ENCODE measurements around the gene KCNJ11.
A peak's percentile ranks its signal among the peaks of the same experiment; 100 is the strongest.

KCNJ11 gene

DNA sequence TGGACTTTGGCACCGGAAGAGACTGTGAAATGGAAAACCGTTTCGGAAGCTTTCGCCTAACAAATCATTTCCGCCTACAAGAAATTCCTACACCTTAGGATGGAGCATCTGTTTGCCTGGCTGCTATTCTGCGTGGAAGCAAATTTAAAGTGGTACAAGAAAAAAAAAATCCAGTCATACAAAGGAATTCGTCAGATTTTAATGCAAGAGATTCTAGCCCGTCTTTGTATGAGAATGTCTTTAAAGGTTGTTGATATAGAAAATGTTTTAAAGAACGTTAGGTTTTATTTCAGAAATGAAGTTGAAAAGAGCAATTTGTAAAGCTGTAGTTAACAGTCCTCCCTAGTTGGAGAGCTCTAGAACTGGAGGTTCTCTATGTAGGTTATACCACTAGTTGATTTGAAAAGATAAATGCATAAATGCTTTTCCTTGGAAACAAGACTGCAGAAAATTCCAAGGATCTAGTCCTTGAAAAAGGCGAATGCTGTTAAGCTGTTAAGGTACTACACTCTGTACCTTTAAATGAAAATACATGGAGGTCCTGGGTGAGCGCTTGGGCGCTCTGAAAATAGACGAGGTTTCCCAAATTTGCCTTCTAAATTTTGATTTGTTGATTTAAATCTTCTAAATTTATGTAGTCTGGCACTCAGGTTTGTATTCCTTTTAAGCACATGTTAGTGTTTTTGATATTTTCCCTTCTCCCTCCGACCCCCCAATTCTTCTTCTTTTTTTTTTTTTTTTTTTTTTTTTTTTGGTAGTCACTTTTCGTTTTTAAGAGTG is 34.4 kb downstream of the KCNJ11 start:
- DNase-seq: no peak

DNA sequence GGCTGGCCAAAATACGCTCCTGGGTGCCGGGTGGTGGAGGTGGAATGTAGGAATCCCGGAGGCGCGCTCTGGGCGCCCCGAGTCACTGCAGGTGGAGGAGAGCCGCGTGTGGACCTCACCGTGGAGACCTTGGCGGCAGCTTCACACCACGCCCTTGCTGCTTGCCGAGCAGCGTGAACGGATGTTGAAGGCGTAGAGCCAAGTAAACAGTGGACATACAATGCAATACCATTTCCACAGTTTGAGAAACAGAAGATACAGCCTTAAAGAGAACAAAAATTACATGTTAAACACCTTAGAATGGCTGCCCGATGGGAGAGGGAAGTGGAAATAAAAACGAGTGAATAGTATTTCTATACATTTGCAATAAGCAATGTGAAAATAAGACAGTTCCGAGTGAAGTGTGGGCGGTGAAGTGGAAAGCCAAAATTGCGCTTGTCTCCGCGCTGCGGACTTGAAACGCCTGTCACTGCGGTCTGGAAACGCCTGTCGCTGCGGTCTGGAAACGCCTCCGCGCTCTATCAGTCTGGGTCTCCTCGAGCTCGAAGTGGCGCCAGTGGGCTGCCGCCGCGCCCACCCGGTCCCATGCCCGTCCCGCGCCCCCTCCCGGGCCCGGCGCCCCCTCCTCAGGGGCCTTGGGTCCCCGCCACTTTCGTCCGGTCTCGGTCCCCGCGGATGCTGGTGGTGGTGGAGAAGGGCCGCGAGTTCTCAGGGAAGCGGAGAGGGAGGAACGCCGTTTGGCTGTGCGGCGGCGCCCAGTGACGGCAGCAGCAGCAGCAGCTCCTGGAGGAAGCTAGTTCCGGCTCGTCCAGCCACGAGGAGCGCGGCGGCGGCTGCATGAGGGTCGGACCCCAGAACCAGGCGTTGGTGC is 35.3 kb downstream of the KCNJ11 start:
- peak; percentile 61 for DNase-seq

DNA sequence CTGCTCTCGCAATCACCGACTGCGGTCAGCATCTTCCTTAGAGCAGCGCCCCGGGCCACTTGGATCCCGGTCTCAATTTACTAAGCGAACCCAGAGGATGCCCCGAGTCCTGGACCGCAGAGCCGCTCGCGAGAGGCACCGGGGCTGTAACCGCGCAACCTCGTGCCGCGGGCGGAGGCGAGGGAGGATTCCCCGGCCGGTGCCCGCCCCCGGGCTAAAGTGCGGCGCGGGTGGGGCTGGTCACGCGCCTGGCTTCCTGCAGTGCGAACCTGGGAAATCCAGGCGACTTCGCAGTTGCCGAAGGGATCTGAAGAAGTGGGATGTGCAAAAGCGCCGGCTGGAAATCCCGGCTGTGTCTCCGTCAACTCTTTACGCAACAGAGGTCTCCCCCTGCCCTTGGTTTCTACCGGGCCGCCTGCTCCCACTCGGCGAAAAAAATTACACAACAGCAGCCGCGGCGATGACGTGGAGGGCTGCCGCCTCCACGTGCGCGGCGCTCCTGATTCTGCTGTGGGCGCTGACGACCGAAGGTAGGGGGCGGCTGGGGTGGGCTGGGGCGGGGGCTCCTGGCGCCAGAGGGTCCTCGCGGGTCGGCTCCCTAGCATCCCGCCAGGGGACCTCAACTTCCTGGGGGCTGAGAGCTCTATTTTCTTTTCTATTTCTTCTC is 36.8 kb downstream of the KCNJ11 start, which contains the start of gene NCR3LG1:
Gene NCR3LG1, plus strand, starts transcription at position 291 of the 667 bp plus-strand sequence. Its CDS starts 170 bp downstream, at position 461.
- DNase-seq: peak; percentile 44

DNA sequence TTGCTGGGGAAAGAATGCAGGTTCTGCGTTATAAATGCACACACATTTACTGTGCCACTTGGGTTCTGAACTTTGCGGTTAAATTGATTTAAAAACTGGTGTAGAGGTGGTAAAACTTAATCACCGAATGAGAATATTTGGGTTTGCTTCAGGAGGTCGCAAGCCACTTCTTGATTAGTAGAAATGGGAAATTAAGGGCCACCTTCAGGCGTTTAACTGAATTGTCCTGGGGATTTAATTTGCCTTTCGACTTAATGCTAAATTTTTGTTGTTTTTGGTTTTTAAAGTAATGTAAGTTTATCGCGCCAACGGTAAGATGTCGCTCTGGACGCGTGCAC is 37.3 kb downstream of the KCNJ11 start:
- DNase-seq: no peak

DNA sequence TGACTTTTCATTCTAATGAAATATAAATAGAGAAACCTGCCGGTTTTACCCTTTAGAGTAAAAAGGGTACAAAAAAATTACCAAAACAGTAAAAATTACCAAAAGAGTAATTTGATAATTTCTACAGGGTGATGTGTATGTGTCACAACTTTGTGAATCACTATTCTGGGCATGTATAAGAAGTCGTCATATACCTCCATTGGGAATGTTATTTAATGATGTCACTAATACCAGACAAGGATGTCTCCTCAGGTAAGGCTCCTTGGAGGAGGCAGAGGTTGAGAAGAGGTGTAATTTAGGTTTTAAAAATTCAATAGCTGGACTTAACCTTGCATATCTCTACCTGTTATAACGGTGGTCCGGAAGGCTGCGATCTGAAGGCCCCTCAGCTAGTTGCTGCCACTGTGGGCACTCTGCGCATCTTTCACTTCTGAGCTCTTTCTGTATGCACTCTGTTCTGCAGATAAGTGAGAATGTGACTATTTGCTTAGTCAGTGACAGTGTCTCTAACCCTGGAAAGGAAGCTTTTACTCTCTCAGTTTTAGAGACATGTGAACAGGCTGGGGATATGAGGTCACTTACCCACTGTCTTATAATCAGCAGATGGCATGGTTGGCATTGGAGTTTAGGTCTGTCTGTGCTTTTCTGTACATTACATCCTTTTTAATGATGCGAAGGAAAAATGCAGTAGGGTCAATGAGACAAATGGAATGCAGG is 37.8 kb downstream of the KCNJ11 start:
- DNase-seq: no peak

DNA sequence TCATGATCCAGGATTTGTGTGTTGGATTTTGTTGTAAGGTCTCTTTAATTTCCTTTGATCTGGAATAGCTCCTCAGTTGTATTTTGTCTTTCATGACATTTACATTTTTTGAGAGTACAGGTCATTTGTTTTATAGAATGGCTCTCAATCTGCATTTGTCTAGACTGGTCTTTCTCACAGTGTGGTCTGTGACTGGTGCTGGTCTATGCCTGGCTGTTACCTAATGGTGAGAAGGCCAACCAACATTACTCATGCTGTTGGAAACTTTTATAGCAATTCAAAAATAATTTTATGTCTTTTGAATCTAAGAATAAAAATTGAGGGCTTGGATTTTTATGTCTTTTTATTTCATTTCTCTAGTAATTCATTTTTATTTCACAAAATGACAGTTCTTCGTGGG is 40.8 kb downstream of the KCNJ11 start:
- no peak for DNase-seq

DNA sequence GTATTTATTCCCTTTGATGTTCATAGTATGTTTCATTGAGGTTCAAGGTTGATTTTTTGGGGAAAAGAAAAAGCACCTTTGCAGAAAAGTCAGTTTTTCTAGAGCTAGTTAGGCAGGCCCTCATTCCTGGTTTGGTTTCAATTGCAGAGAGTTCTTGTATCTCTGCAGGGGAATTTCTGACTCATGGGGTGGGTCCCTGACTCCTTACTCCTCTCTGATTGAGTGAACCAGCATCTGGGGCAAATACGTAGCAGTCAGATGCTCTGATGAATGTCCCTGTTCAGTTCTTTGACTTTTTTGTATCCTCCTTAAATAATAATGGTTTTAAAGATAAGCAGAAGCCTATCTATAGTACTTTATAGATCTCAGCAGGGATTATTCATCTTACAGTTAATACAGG is 44.6 kb downstream of the KCNJ11 start:
- DNase-seq: no peak

DNA sequence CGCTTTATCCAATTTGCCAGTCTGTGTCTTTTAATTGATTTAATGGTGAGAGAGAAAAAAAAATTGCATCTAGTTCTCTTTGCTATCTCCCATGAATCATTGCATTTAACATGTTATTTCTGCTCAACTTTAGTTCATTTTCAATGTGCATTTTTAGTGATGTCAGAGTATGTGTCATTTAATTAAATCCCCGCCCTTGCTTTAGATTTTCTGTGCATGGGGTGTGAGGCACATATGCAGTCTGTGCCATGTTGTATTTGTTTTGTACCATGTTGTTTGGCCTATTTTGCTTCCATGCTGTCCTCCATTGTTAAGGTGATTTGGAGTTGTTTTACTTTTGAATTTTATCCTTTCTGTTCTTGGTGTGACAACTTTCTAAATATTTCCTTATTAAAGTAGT is 45.2 kb downstream of the KCNJ11 start:
- no peak for DNase-seq
